A673 (cell line): ENCODE measurements around the gene ADORA2B. TPM values are rescaled to one million over a fixed set of nuclear protein-coding genes. Genes with fewer than 3 reads are reported as not detected.

Source experiments
- BruUV-seq: library from RNA; stranded (reverse); fragments of 400-500 nt; replicated peaks from 2 replicates; lab custom pipeline; 2021; lab: Mats Ljungman, UMichigan
- CTCF ChIA-PET: fragments of 300-600 bp; sonication (Branson Sonifier 250); formaldehyde crosslinking; loops from one replicate; lab custom pipeline; 2022; ENCODE audit warnings: antibody characterized with exemption; lab: Charles Lee
- POLR2A ChIA-PET: fragments of 300-600 bp; sonication (Branson Sonifier 250); formaldehyde crosslinking; loops from one replicate; lab custom pipeline; 2022; ENCODE audit warnings: antibody characterized with exemption; ENCODE audit not compliant: low non-redundant PET; lab: Charles Lee
- DNase-seq: peaks from one replicate; pipeline ENCODE4 v3.0.0-alpha.2; 2015; ENCODE audit warnings: low spot score
- H3K27ac ChIP-seq: fragments of 200-600 bp; sonication (generic); 2 replicates; pipeline ENCODE4 v1.5.1; 2016; ENCODE audit warnings: mixed run types, low read depth, mild to moderate bottlenecking, mixed read lengths, antibody characterized with exemption, low read length; ENCODE audit not compliant: poor library complexity, severe bottlenecking
- H3K27me3 ChIP-seq: fragments of 200-600 bp; sonication (generic); replicated peaks from 2 replicates; pipeline ENCODE4 v1.6.1; 2017; ENCODE audit warnings: mixed run types, low read depth, mild to moderate bottlenecking, mixed read lengths, antibody characterized with exemption, low read length; ENCODE audit not compliant: insufficient read depth, poor library complexity
- H3K36me3 ChIP-seq: fragments of 200-600 bp; sonication (generic); 2 replicates; pipeline ENCODE4 v1.6.1; 2016; ENCODE audit warnings: mixed run types, mild to moderate bottlenecking, mixed read lengths, antibody characterized with exemption, low read length; ENCODE audit not compliant: insufficient read depth, poor library complexity, severe bottlenecking
- H3K4me1 ChIP-seq: fragments of 200-600 bp; sonication (generic); 2 replicates; pipeline ENCODE4 v1.6.1; 2017; ENCODE audit warnings: mixed run types, mild to moderate bottlenecking, mixed read lengths, antibody characterized with exemption, low read length; ENCODE audit not compliant: insufficient read depth, poor library complexity, severe bottlenecking
- H3K4me3 ChIP-seq: fragments of 200-600 bp; sonication (generic); 2 replicates; pipeline ENCODE4 v1.5.1; 2016; ENCODE audit warnings: low read depth, mixed run types, mild to moderate bottlenecking, mixed read lengths, low read length; ENCODE audit not compliant: poor library complexity, severe bottlenecking
- H3K9me3 ChIP-seq: fragments of 200-600 bp; sonication (generic); 2 replicates; pipeline ENCODE4 v1.6.1; 2016; ENCODE audit warnings: mixed run types, low read depth, mild to moderate bottlenecking, mixed read lengths, antibody characterized with exemption, low read length; ENCODE audit not compliant: poor library complexity, severe bottlenecking
- CTCF ChIP-seq: fragments of 300-800, 200-600 bp; sonication (generic); conservative IDR thresholded peaks from 2 replicates; pipeline ENCODE4 v1.5.1; 2017; ENCODE audit warnings: low read depth, mild to moderate bottlenecking, antibody characterized with exemption, low read length, moderate library complexity, mixed read lengths
- EZH2 ChIP-seq: fragments of 200-600 bp; sonication (generic); IDR thresholded peaks from 2 replicates; pipeline ENCODE4 v1.6.1; 2017; ENCODE audit warnings: borderline replicate concordance, low read depth, mild to moderate bottlenecking, mixed read lengths, antibody characterized with exemption, low read length; ENCODE audit not compliant: poor library complexity, severe bottlenecking
- intact Hi-C: fragments of 100-400 bp; cut with micrococcal nuclease; formaldehyde crosslinking; loops from one replicate; pipeline ENCODE4 v1.10.0; 2022; ENCODE audit not compliant: unreplicated experiment
- total RNA-seq: library from RNA; stranded (reverse); gene quantifications from 2 replicates; pipeline ENCODE4 v1.2.3, GENCODE V29; 2021

The ADORA2B gene
- total RNA-seq, 1 experiment from 2014 or later = 3.9 TPM

GRCh38 chr17:15963670-15964110 lies 18.8 kb downstream of the ADORA2B start:
- ChIA-PET POLR2A (no interaction called here), CTCF (no interaction called here)
- Histone ChIP-seq H3K4me3 (no peak overlapping the region), H3K9me3 (no peaks in the 10 kb centered on the region), H3K27ac (no peak overlapping the region), H3K27me3 (no peaks in the 10 kb centered on the region), H3K4me1 (peaks cover 30% of the 10 kb centered on the region), H3K36me3 (no peaks in the 10 kb centered on the region)
- TF ChIP-seq EZH2 = no peak
- TF ChIP-seq CTCF = no peak
- BruUV-seq = no TSS peak
- DNase-seq = no peak
- intact Hi-C loops = no loop called here

GRCh38 chr17:15965528-15965927 lies 20.6 kb downstream of the ADORA2B start:
- TF ChIP-seq EZH2 (no peak), CTCF (no peak)
- Histone ChIP-seq H3K27ac (peak overlapping the region; percentile 89), H3K9me3 (no peaks in the 10 kb centered on the region), H3K36me3 (no peaks in the 10 kb centered on the region), H3K4me3 (no peak overlapping the region), H3K4me1 (peaks cover 23% of the 10 kb centered on the region), H3K27me3 (no peaks in the 10 kb centered on the region)
- intact Hi-C loops = no loop called here
- POLR2A ChIA-PET = interaction anchor here (0.6 kb wide), 1 partner anchor 21 kb away, joined by 5 read pairs; the partner anchor contains the start of gene ADORA2B
- DNase-seq = no peak
- BruUV-seq = no TSS peak
- CTCF ChIA-PET = interaction anchor here (0.6 kb wide), 1 partner anchor 33 kb away, joined by 7 read pairs; no protein-coding TSS in a partner anchor

- POLR2A ChIA-PET = interaction anchor here (0.6 to 0.7 kb wide), 3 partner anchors 8 to 25 kb away, joined by 3 to 5 read pairs (median 4); partner anchors contain the start of gene ADORA2B
- no peaks in the 10 kb centered on the region for H3K9me3 ChIP-seq
- H3K27ac ChIP-seq = peak overlapping the region; percentile 89
- CTCF ChIA-PET = interaction anchor here (0.5 to 1.1 kb wide), 2 partner anchors 9 to 21 kb away, joined by 3 to 5 read pairs; partner anchors contain the start of gene ADORA2B
- no peak for TF ChIP-seq CTCF
- TF ChIP-seq EZH2 = no peak
- peak; percentile 80 for DNase-seq
- H3K27me3 ChIP-seq = no peaks in the 10 kb centered on the region
- no TSS peak for BruUV-seq
- intact Hi-C loops = no loop called here
- H3K4me3 ChIP-seq = no peak overlapping the region
- peaks cover 25% of the 10 kb centered on the region for H3K4me1 ChIP-seq
- no peaks in the 10 kb centered on the region for H3K36me3 ChIP-seq
Measured at GRCh38 chr17:15966183-15966878, 21.4 kb downstream of the ADORA2B start.
